AG10803 (cell line): ENCODE data around the gene TTC7B.

ENCODE experiments used
- DNase-seq: peaks from one replicate; pipeline ENCODE4 v3.0.0; 2010; ENCODE audit warnings: low read depth
- H3K4me3 ChIP-seq: 2 replicates; pipeline ENCODE4 v1.5.1; 2011; ENCODE audit warnings: mild to moderate bottlenecking, low read length, control low read depth
- CTCF ChIP-seq: conservative IDR thresholded peaks from 2 replicates; pipeline ENCODE4 v1.5.1; 2011; ENCODE audit warnings: mild to moderate bottlenecking, low read length, control low read depth, inconsistent platforms

The TTC7B gene

GRCh38 chr14:90549794-90550641, 266.2 kb downstream of the TTC7B start:
- no peak overlapping the region for H3K4me3 ChIP-seq
- no peak for DNase-seq
- no peak for TF ChIP-seq CTCF

GRCh38 chr14:90548455-90548854, 267.8 kb downstream of the TTC7B start:
- TF ChIP-seq CTCF: no peak
- DNase-seq: no peak

GRCh38 chr14:90547968-90548367, 268.3 kb downstream of the TTC7B start:
- no peak for TF ChIP-seq CTCF
- DNase-seq: no peak
- no peak overlapping the region for H3K4me3 ChIP-seq

More at GRCh38 chr14:90548455-90548854, 267.8 kb downstream of the TTC7B start:
- H3K4me3 ChIP-seq: no peak overlapping the region

- H3K4me3 ChIP-seq: no peak overlapping the region
- no peak for DNase-seq
- no peak for TF ChIP-seq CTCF
These were observed 269.0 kb downstream of the TTC7B start for GRCh38 chr14:90547250-90547649.

- no peak for DNase-seq
- TF ChIP-seq CTCF: no peak
- H3K4me3 ChIP-seq: no peak overlapping the region
These were observed 269.5 kb downstream of the TTC7B start for GRCh38 chr14:90546767-90547166.

- DNase-seq: peak; percentile 19
- TF ChIP-seq CTCF: no peak
- H3K4me3 ChIP-seq: no peak overlapping the region
These were observed 270.1 kb downstream of the TTC7B start for GRCh38 chr14:90545966-90546751.
